HL-60 (cell line): ENCODE results near the gene ZNF610.
A peak's percentile ranks its signal among the peaks of the same experiment; 100 is the strongest.

ENCODE experiments used
- DNase-seq, 2 experiments: peaks; one replicate each; pipeline ENCODE4 v3.0.0-alpha.2; 2010 to 2020; ENCODE audit warnings: low read depth in 1 of 2, low spot score in 1 of 2
- H3K27ac ChIP-seq: fragments of 250-450 bp; sonication (Bioruptor Pico); replicated peaks from 2 replicates; pipeline ENCODE4 v1.5.1; 2020; ENCODE audit warnings: mild to moderate bottlenecking, moderate library complexity
- H3K27me3 ChIP-seq: fragments of 250-450 bp; sonication (Bioruptor Pico); 2 replicates; pipeline ENCODE4 v1.5.1; 2021; ENCODE audit warnings: mild to moderate bottlenecking, moderate library complexity; ENCODE audit not compliant: insufficient read depth, poor library complexity, severe bottlenecking
- H3K4me3 ChIP-seq: replicated peaks from 2 replicates; pipeline ENCODE4 v1.5.1; 2011; ENCODE audit warnings: mild to moderate bottlenecking, control low read depth, low read length; ENCODE audit not compliant: insufficient read depth
- GABPA ChIP-seq: IDR thresholded peaks from 2 replicates; pipeline ENCODE4 v1.6.1; 2012; ENCODE audit warnings: low read depth
- POLR2AphosphoS5 ChIP-seq: IDR thresholded peaks from 2 replicates; pipeline ENCODE4 v1.6.1; 2012; ENCODE audit warnings: low read depth
- SPI1 ChIP-seq: IDR thresholded peaks from 2 replicates; pipeline ENCODE4 v1.6.1; 2012; ENCODE audit warnings: low read depth, mild to moderate bottlenecking, borderline replicate concordance
- TF ChIP-seq, protein P1 (sequence below): IDR thresholded peaks from 2 replicates; pipeline ENCODE4 v1.6.1; 2012; ENCODE audit warnings: low read depth; ENCODE audit not compliant: insufficient replicate concordance
- TF ChIP-seq, protein P2 (sequence below): IDR thresholded peaks from one replicate; pipeline ENCODE4 v1.5.1; 2011; ENCODE audit warnings: low read length, control low read depth, inconsistent platforms; ENCODE audit not compliant: insufficient read depth

Gene ZNF610

DNA sequence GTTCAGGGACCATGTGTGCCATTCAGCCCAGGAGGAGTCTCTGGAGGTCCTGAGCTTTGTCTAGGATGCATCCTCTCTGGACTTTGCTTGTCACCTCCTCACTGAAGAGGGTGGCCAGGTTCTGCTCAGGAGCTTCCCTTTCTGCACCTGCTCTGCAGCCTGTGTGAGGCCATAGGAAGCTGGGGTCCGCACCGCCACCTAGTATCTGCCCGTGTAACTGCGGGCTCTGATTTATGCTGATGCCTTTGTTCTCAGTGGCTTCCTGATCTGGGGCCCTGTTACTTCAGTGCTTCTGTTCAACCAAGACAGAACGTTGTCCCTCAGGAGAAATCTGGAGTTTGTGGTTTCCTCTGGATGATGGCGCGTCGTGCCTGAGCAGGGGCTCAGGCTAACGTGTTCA lies 15.5 kb downstream of the ZNF610 start:
- Histone ChIP-seq H3K27me3 (no peaks in the 10 kb centered on the region), H3K4me3 (no peak overlapping the region), H3K27ac (no peak overlapping the region)
- DNase-seq: peak in 1 of 2 experiments; percentile 5
- TF ChIP-seq, protein P1, sequence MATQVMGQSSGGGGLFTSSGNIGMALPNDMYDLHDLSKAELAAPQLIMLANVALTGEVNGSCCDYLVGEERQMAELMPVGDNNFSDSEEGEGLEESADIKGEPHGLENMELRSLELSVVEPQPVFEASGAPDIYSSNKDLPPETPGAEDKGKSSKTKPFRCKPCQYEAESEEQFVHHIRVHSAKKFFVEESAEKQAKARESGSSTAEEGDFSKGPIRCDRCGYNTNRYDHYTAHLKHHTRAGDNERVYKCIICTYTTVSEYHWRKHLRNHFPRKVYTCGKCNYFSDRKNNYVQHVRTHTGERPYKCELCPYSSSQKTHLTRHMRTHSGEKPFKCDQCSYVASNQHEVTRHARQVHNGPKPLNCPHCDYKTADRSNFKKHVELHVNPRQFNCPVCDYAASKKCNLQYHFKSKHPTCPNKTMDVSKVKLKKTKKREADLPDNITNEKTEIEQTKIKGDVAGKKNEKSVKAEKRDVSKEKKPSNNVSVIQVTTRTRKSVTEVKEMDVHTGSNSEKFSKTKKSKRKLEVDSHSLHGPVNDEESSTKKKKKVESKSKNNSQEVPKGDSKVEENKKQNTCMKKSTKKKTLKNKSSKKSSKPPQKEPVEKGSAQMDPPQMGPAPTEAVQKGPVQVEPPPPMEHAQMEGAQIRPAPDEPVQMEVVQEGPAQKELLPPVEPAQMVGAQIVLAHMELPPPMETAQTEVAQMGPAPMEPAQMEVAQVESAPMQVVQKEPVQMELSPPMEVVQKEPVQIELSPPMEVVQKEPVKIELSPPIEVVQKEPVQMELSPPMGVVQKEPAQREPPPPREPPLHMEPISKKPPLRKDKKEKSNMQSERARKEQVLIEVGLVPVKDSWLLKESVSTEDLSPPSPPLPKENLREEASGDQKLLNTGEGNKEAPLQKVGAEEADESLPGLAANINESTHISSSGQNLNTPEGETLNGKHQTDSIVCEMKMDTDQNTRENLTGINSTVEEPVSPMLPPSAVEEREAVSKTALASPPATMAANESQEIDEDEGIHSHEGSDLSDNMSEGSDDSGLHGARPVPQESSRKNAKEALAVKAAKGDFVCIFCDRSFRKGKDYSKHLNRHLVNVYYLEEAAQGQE: no peak
- TF ChIP-seq, protein P2, sequence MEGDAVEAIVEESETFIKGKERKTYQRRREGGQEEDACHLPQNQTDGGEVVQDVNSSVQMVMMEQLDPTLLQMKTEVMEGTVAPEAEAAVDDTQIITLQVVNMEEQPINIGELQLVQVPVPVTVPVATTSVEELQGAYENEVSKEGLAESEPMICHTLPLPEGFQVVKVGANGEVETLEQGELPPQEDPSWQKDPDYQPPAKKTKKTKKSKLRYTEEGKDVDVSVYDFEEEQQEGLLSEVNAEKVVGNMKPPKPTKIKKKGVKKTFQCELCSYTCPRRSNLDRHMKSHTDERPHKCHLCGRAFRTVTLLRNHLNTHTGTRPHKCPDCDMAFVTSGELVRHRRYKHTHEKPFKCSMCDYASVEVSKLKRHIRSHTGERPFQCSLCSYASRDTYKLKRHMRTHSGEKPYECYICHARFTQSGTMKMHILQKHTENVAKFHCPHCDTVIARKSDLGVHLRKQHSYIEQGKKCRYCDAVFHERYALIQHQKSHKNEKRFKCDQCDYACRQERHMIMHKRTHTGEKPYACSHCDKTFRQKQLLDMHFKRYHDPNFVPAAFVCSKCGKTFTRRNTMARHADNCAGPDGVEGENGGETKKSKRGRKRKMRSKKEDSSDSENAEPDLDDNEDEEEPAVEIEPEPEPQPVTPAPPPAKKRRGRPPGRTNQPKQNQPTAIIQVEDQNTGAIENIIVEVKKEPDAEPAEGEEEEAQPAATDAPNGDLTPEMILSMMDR: no peak
- TF ChIP-seq POLR2AphosphoS5 (no peak), SPI1 (no peak), GABPA (no peak)

DNA sequence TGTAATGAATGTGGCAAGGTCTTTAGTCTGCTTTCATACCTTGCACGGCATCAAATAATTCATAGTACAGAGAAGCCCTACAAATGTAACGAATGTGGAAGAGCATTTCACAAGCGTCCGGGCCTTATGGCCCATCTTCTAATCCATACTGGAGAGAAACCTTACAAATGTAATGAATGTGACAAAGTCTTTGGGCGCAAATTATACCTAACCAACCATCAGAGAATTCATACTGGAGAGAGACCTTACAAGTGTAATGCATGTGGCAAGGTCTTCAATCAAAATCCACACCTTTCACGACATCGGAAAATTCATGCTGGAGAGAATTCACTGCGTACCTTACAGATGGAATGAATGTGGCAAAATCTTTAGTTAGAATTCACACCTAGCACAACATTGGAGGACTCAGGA lies 30.4 kb downstream of the ZNF610 start:
- no peaks in the 10 kb centered on the region for H3K27me3 ChIP-seq
- no peak overlapping the region for H3K27ac ChIP-seq
- DNase-seq: no peak
- TF ChIP-seq POLR2AphosphoS5 (no peak), SPI1 (no peak), GABPA (no peak)
- TF ChIP-seq, protein P2: no peak
- TF ChIP-seq, protein P1: no peak
- no peak overlapping the region for H3K4me3 ChIP-seq

DNA sequence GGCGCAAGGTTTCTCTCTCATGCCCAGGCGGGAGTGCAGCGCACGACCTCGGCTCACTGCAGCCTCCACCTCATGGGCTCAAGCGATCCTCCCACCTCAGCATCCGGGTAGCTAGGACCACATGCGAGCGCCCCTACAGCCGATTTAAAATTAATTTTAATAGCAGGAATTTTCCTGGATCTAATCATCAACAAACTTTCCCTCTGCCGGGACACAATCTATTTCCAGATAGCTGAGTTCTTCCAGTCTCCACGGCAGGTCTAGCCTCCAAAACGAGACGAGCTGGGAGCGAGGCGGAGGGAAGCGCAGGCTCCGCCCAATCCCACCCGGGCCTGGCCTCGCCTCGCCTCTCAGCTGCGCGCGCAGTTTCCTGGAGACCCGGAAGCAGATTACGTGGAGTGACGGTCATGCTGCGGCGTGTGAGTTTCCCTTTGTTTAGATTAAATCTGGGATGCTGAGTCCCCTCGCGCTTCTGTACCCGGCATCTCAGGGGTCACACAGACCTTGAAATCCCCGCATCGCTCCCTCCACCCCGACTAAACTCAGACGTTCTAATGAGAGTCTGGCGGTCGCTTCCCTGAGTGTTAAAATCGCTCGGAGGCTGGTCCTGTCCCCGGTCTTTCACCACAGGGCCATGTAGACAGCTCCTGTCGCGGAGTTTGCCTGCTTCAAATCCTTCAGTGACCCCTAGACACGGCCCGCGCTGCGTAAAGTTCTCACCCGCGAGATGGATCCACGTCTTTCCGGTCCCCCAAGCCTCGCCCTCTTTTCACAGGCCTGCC lies 33.7 kb downstream of the ZNF610 start, which contains the start of gene ZNF880:
ZNF880 (plus strand) TSS at position 365 of the 782 bp plus-strand sequence; CDS start at position 408, 43 bp downstream.
- Histone ChIP-seq H3K27me3 (no peaks in the 10 kb centered on the region), H3K4me3 (peak within 1 kb of the TSS; percentile 56), H3K27ac (peak within 1 kb of the TSS; percentile 67)
- peak; percentile 59 to 91 for DNase-seq
- TF ChIP-seq GABPA: peak; percentile 70
- TF ChIP-seq POLR2AphosphoS5: peak; percentile 62; the same call in 1 of the 2 replicates
- TF ChIP-seq, protein P2: no peak

DNA sequence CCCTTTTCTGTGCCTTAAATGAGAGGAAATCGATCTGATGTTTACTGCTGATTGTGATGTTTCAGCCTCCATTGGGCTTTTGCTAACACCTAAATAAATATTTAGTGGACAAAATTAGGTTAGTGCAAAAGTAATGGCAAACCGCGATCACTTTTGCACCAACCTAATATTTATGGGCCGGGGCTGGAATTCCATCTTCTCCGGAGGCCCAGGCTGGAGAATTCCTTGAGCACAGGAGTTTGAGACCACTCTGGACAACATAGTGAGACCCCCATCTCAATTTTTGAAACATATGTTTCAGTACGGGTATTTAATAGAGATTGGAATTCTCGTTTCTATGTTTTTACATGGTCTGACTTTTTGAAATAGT lies 34.3 kb downstream of the ZNF610 start:
- H3K4me3 ChIP-seq: peak overlapping the region; percentile 56
- no peak for DNase-seq
- peak overlapping the region; percentile 67 for H3K27ac ChIP-seq
- H3K27me3 ChIP-seq: no peaks in the 10 kb centered on the region
- TF ChIP-seq, protein P1: no peak
- TF ChIP-seq POLR2AphosphoS5 (no peak), SPI1 (no peak), GABPA (no peak)
- TF ChIP-seq, protein P2: no peak
